DMS 273 (cell line): ENCODE data around the gene XG.
"Not testable (repeated sequence)": the region's sequence is repeated elsewhere in the genome, so short reads cannot be mapped to it uniquely, and the experiment has no call there.

ENCODE experiments used
- DNase-seq: peaks from one replicate; lab custom pipeline; 2025; ENCODE audit not compliant: unreplicated experiment; lab: John Stamatoyannopoulos, UW

The XG gene, protein sequence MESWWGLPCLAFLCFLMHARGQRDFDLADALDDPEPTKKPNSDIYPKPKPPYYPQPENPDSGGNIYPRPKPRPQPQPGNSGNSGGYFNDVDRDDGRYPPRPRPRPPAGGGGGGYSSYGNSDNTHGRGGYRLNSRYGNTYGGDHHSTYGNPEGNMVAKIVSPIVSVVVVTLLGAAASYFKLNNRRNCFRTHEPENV

GRCh38 chrX:2751874-2752300 lies at the start of gene XG:
Gene XG, plus strand, starts transcription at chrX:2752040. Its CDS starts 235 bp downstream, at chrX:2752275.
- not testable (repeated sequence) for DNase-seq

- DNase-seq, result no peak
Observed at GRCh38 chrX:2703991-2704369, 47.9 kb upstream of the XG start.

DNA sequence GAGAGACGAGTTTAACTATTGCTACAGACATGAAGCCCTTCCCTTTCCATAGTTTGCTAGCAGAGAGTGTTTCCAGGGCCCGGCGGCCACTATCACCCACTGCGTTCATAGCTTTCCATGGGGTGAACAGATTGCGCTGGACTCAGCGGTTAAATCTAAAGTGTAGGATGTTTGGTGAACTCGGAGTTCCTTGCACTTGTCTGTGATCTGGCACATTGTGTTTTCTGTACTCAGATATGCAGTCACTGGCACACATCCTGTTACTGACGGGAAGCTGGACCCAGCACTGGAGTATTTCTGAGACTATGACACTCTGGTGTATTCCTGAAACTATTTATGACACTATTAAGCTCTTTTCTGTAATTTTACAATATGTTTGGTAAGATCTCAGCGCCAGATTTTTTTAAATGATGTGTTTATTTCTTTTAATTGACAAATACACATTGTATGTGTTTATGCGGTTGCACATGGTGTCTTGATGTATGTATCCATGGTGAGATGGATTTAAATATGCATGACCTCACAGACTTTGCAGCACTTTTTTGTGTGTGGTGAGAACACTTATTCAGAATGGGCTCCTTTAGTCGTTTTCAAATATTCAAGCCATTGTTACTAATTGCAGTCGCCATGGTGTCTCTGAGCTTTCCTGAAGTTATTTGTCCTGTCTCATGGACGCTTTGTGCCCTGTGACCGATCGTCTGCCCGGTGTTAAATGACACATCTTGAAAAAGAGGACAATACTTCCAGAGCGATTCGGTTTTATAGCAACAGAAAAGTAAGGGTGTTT lies 46.6 kb upstream of the XG start:
- no peak for DNase-seq

DNA sequence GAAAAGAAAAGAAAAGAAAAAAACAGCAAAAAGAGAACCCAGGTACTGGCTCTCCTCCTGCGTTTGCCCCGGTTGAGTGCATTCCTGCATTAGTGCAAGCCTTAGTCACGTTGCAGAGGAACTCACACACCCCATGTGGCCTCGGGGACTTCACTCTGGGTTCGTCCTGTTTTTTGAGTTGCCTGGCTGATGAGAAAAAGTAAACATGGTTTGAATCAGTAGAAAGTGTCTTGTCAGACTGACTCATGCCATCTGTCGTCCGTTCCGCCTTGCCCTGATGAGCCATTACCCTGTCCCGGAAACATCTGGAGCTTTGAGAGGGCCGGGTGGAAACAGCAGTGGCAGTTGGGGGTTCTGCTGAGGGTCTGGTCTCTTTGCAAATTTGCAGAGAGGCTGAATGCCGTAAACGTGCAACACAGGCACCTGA lies 44.5 kb upstream of the XG start:
- no peak for DNase-seq

DNA sequence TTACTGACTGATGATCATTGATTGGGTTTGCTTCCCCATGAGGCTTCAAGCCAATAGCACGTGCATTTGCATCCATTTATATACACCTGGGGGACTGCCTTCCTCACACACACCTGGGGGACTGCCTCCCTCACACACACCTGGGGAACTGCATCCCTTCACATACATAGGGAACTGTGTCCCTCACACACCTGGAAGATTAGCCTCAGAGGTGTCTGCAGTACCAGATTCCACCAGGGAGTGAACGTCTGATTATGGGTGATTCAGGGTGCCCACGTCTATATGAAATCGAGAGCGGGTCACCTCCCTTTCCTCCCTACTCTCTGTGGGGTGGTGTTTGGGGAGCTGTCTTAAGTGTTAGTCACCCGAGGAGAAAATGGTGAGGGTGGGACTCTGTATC lies 43.8 kb upstream of the XG start:
- DNase-seq, result no peak

GRCh38 chrX:2708592-2709188 lies 43.1 kb upstream of the XG start:
- no peak for DNase-seq

- DNase-seq, result no peak
Observed at GRCh38 chrX:2709556-2709955, 42.3 kb upstream of the XG start.

DNA sequence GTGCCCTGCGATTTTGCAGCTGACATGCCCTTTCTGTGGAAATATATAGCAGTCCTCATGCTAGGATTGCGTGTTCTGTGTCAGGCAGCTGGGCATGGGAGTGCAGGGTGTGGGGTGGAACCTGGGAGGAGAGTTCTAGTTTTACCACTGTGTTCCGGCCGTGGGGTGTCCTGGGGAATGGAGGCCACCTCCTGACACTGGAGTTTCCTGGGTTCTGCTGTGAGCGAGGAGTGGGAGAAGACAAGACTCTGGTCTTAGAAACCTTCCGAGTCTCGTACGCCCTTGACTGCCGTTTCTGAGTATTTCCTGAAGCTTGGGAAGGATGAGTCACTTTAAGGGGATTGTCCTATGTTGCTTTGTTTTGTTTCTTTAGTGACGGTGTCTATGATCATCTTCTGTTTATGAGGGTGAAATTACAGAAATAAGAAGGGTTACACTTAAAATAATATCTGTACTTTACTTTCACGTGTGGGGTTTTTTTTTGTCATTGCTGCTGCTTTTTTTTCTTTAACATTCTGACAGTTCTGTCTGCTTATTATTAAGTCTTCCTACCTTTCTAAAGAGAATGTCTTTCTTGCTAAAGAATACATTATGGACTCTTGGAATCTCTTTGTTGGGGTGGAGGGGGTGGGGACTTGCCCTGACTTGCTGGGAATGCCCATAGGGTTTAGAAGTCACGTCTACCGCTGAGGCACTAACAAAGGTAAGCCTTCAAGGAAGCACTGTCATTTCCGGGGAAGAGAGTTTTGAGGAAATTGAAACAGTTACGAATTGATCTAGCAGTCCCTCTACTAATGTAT lies 41.6 kb upstream of the XG start:
- DNase-seq, result no peak

- DNase-seq, result no peak
Observed at GRCh38 chrX:2711441-2711840, 40.4 kb upstream of the XG start.

DNA sequence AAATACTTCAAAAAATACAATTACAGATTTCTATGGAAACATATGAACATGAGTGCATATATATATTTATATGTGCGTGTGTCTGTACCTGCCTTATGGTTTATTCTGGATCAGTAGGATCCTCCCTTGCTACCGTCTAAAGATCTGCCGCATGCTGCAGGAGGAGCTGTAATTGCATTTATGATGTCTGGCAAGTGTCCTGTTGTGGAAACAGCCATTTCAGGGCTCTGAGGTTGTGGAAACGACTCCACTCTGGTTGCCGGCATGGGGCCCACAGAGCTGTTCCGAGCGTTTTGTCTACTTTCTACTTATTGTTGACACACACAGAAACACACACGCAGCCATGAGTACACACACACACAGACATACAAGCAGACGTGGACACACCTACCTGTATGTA lies 39.4 kb upstream of the XG start:
- DNase-seq, result no peak

GRCh38 chrX:2712890-2713840 lies 38.7 kb upstream of the XG start:
- DNase-seq, result no peak

GRCh38 chrX:2714551-2714950 lies 37.3 kb upstream of the XG start:
- no peak for DNase-seq

DNA sequence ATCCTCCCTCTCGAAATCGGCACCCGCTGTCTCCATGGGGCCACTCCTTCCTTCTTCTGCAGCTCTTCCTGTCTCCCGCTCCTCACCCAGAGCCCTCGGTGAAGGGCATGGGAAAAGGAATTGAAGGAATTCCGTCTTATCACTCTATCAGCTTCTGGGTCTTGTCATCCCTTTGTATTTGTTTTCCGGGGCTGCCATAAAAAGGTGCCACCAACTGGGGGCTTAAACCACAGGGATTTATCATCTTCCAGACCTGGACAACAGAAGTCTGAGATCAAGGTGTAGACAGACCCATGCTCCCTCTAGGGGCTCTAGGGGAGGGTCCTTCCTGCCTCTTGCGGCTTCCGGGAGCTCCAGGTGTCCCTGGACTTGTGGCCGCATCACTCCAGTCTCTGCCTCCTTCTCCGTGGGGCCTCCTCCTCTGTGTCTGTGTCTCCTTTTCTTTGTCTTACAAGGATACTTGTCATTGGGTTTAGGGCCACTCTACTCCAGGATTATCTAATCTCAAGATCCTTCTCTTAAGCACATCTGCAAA lies 36.7 kb upstream of the XG start:
- no peak for DNase-seq

DNA sequence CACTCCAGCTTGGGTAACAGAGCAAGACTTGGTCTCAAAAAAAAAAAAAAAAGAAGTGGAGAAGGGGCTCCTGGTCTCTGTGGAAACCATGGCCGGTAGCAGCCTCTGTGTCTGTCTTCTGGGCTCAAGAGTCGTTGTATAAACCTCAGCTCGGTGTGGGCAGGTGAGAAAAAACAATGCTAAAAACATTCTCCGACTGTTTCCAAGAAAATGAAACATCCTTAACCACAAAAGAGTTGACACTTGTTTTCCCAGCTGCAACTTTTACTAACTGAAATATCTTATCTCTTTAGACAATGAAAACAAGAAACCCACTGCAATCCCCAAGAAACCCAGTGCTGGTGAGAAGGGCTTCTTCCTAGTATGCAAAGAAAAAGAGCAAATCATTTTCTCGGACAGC lies 34.5 kb upstream of the XG start:
- DNase-seq, result no peak

- no peak for DNase-seq
Observed at GRCh38 chrX:2718821-2719220, 33.0 kb upstream of the XG start.

DNA sequence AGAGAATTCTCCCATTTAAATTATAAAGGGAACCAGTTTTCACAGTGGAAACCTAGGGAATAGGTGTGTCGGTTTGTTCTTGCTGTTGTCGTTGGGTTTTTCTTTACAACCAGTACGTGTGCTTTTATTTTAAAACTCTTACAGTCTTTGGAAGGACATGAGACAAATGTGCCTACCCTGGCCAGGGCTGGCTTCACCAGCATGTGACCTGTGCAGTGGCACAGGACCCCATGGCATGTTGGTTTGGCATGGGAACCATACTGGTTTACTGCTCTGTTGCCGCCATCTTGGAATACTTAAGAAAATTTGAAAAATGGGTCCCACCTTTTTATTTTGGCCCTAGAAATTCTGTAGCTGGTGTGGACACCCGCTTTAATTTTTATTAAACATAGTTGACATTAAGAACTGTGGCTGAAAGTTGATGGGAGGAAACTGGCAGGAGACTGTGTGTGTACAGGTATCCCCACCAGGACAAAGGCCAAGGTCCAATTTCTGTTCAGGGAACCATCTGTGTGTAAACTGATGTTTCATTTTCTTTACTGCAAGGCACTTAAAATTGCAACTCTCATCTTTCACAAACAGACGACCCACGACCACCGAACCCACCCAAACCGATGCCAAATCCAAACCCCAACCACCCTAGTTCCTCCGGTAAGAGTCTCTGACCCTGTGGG lies 31.9 kb upstream of the XG start:
- DNase-seq, result no peak

DNA sequence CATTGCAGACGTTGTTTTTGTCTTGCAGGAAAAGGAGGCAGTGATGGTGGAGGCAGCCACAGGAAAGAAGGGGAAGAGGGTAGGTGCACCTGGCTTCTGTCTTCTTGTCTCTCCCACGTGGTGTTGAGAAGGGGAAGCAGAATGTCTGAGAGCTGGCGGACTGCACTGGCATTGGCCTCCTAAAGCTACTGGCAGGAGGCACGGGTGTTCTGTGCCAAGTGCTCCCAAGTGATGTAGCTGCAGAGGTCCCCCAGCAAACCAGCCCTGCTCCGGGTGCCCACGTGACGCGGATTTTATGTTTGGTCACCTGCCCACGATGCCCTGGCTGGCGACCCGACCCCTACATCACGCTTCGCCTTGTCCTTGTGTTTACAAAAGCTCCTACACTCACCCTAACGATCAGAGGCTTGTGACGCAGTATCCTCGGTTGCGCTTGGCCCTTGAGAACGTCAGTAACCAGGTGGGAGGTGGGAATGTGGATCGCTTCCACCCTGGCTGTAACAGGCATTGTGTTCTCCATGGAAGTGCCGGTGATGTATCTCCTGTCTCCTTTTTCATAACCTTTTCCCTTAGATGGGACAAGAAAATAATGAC lies 28.5 kb upstream of the XG start:
- DNase-seq, result no peak

DNA sequence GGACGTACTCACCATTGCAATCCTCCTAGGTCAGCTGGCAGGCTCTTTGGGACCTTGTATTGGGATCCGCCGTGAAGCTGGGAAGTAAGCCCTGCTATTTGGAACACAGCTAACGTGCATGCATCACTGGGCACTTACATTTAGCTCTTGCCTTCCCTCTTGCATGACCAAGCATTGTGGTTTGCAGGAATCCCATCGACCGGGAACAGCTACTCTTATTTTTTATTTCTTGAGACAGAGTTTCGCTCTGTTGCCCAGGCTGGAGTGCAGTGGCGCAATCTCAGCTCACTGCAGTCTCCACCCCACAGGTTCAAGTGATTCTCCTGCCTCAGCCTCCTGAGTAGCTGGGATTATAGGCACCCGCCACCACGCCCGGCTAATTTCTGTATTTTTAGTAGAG lies 24.6 kb upstream of the XG start:
- not testable (repeated sequence) for DNase-seq

- no peak for DNase-seq
Observed at GRCh38 chrX:2732076-2732475, 19.8 kb upstream of the XG start.
